Iris pigment epithelial cell (primary cell): ENCODE data around the gene CEP63.
"Not testable (repeated sequence)": the region's sequence is repeated elsewhere in the genome, so short reads cannot be mapped to it uniquely, and the experiment has no call there.

Experiments used
- DNase-seq: peaks from one replicate; pipeline ENCODE4 v3.0.0-alpha.2; 2011; ENCODE audit warnings: low read depth

Gene CEP63

GRCh38 chr3:134576426-134576825, 90.6 kb downstream of the CEP63 start:
- DNase-seq: no peak

GRCh38 chr3:134576831-134577230, 91.0 kb downstream of the CEP63 start:
- DNase-seq: no peak

- DNase-seq: no peak
These were observed 93.3 kb downstream of the CEP63 start for GRCh38 chr3:134579141-134579665.

GRCh38 chr3:134590766-134591165, 104.9 kb downstream of the CEP63 start:
- DNase-seq: no peak

GRCh38 chr3:134592806-134593205, 106.9 kb downstream of the CEP63 start:
- DNase-seq: no peak

- no peak for DNase-seq
These were observed 108.5 kb downstream of the CEP63 start for GRCh38 chr3:134594331-134594741.

- not testable (repeated sequence) for DNase-seq
These were observed 109.1 kb downstream of the CEP63 start for GRCh38 chr3:134594986-134595385.

- DNase-seq: peak; percentile 22
These were observed 111.6 kb downstream of the CEP63 start for GRCh38 chr3:134597390-134597970.

- DNase-seq: no peak
These were observed 113.1 kb downstream of the CEP63 start for GRCh38 chr3:134598763-134599545.

GRCh38 chr3:134600206-134600605, 114.3 kb downstream of the CEP63 start:
- DNase-seq: peak; percentile 68

- DNase-seq: peak; percentile 71
These were observed 115.0 kb downstream of the CEP63 start for GRCh38 chr3:134600685-134601463.

- peak; percentile 70 for DNase-seq
These were observed 115.9 kb downstream of the CEP63 start for GRCh38 chr3:134601539-134602439.

- DNase-seq: no peak
These were observed 116.6 kb downstream of the CEP63 start for GRCh38 chr3:134602440-134602814.

- DNase-seq: no peak
These were observed 117.6 kb downstream of the CEP63 start for GRCh38 chr3:134603480-134603879.

GRCh38 chr3:134603956-134604355, 118.1 kb downstream of the CEP63 start:
- no peak for DNase-seq

GRCh38 chr3:134605556-134605955, 119.7 kb downstream of the CEP63 start:
- DNase-seq: no peak

GRCh38 chr3:134606033-134607025, 120.5 kb downstream of the CEP63 start:
- DNase-seq: peak; percentile 6

GRCh38 chr3:134607054-134608022, 121.5 kb downstream of the CEP63 start:
- DNase-seq: peak; percentile 67
